ENCODE measurements around the gene PODXL. TPM values are rescaled to one million over a fixed set of nuclear protein-coding genes. Genes with fewer than 3 reads are reported as not detected.
"Not testable (repeated sequence)": the region's sequence is repeated elsewhere in the genome, so short reads cannot be mapped to it uniquely, and the experiment has no call there.

Gene PODXL
- polyA plus RNA-seq, 4 donors, result 692 to 723 (median 710) TPM

- DNase-seq (ENCODE audit: low read depth in 4 of 4, low spot score in 2 of 4), result no peak
These were observed 58.1 kb downstream of the PODXL start for GRCh38 chr7:131498237-131498885.

DNA sequence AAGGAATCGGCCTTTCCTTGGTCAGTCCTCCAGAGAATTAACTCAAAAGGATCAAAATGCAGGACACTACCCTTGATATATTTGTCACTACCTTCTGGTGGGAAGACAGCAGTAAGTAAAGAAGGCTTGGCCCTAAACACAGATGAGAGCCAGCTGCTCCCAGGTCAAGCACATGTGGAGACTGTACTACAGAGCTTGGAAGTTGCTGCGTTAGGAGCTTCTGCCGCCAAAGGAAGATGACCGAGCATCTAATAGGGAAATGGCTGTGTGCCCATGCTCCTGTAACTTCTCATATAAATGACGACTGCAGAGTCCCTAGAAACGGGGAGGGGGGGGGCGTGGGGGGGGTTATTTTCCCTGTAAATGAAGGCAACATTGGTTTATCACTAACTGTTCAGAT lies 59.0 kb downstream of the PODXL start:
- DNase-seq (ENCODE audit: low read depth in 4 of 4, low spot score in 2 of 4), result no peak

DNA sequence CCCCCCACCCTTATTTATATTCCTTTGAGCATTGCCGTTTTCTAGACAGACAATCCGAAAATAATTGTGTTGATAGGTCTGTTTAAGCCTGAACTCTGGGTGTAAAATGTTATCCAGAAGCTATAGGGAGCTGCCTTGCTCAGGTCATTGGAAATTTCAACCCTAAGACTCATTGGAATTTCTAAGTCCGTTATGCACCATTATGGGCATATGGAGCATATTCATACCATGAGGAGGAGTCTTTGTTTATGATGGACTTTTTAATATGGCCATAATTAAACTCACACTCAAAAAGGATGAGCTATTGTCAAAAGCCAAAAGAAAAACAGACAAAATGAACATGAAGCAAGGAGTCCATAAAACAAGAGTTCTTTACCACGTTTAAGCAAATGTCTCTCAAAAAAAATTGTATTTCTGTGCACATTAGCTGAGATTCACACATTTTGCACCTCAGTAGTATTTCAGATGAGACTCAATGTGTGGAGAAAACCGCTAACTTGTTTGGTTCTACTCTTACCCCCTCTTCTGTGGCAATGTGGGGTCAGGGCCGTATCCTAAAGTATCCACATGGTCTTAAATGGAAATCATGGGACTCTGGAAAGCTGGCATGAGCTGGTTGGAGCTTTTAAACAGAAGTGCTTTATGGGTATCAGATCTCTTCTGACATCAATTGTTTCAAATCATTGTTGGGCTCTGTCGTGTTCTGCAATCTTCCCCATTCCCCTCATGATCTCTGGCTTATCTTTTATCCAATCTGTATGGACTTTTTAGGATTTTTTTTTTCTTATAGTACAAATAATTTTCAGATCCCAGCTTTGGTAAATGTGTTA lies 60.5 kb downstream of the PODXL start:
- no peak for DNase-seq (ENCODE audit: low read depth in 4 of 4, low spot score in 2 of 4)

DNA sequence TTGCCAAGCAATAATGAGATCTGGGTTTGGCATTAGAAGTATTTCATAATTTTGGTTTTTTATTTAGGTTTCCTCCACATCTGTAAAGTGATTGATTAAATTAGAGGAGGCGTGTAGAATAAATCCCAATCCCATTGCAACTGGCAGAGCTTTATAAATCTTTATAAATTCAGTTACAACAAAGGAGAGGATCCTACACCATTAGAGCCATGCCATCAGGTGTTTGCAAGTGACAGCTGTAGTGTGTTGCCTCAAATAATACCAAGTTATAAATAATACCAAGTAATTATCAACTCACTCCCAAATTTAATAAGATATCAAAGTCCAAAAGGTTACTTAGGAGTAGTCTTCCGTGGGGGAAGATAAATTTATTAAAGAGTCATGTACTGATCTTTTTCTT lies 62.2 kb downstream of the PODXL start:
- DNase-seq (ENCODE audit: low read depth in 4 of 4, low spot score in 2 of 4), result no peak

GRCh38 chr7:131493581-131493980 lies 62.8 kb downstream of the PODXL start:
- DNase-seq (ENCODE audit: low read depth in 4 of 4, low spot score in 2 of 4), result no peak

DNA sequence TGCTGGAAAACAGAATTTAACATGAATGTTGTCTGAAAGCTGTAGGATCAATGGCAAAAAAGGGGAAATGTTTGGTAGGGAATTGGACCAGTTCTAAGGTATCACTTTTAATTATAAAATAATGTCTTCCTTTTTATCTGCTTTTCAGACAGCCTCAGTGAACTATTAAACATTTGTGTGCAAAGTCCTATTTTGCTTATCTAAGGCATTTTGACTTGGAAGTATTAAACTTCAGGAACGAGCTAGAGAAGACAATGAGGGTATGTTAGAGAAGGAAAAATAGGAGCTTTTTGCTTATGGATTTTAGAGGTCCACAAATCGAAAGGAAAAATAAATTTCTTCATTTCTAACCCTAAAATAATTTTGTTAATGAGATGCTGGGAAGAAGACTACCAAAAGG lies 63.3 kb downstream of the PODXL start:
- no peak for DNase-seq (ENCODE audit: low read depth in 4 of 4, low spot score in 2 of 4)

GRCh38 chr7:131489881-131490280 lies 66.5 kb downstream of the PODXL start:
- DNase-seq (ENCODE audit: low read depth in 4 of 4, low spot score in 2 of 4), result no peak

DNA sequence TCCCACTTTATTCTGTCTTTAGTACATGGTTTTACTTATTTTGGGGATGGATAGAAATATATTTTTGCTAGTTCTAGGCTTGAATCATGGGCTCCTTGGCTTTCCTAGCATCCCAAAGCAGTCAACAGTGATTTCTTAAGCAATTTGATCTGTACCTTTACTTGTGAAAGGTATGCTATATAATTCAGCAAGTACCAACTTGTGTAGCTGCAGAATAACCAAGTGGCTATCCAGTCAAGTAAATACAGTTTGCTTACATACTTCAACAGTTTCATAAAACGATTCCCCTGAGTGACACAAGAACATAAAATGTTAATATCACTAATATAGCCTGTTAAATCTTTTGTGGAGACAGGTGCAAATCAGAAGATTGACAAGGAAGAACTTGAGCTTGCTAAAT lies 67.2 kb downstream of the PODXL start:
- DNase-seq (ENCODE audit: low read depth in 4 of 4, low spot score in 2 of 4), result no peak

- DNase-seq (ENCODE audit: low read depth in 4 of 4, low spot score in 2 of 4), result no peak
These were observed 68.1 kb downstream of the PODXL start for GRCh38 chr7:131488361-131488760.

DNA sequence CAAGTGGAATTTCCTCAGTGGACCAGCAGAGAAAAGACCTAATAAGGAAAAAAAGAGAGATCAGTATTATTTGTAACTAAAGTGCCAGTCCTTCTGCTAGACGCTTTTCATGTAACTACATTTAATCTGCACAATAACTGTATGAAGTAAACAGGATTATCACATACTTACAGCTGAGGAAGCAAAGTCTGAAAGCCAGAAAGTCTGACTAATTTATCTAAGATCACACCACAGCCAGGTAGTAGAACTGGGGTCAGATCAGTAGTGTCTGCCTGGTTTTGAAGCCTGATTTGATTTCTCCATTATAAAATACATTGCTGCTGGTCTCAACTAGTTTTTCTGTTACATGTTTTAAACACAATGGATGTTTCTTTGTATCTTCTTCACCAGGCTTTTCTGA lies 69.2 kb downstream of the PODXL start:
- DNase-seq (ENCODE audit: low read depth in 4 of 4, low spot score in 2 of 4), result no peak

- DNase-seq (ENCODE audit: low read depth in 4 of 4, low spot score in 2 of 4), result no peak
These were observed 70.1 kb downstream of the PODXL start for GRCh38 chr7:131486346-131486745.

DNA sequence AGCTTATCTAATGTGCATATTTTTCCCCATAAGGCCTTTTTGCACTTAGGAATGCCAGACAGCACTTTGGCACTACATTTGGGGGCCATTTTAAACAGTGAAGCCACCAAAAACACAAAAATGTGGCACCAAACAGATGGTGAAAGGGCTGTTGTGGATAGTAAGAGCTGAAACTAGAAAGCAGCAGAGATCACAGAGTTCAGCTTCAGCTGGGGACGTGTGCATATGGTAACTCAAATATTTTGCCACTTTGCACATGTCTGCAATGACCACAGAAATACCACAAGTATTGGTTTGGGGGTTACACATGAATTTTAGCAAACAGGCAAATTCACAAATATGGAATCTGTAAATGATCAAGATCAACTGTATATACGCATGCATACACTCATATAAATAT lies 72.8 kb downstream of the PODXL start:
- DNase-seq (ENCODE audit: low read depth in 4 of 4, low spot score in 2 of 4), result no peak

- no peak for DNase-seq (ENCODE audit: low read depth in 4 of 4, low spot score in 2 of 4)
These were observed 73.6 kb downstream of the PODXL start for GRCh38 chr7:131482800-131483199.

GRCh38 chr7:131480384-131481315 lies 75.8 kb downstream of the PODXL start:
- no peak for DNase-seq (ENCODE audit: low read depth in 4 of 4, low spot score in 2 of 4)

- DNase-seq (ENCODE audit: low read depth in 4 of 4, low spot score in 2 of 4), result no peak
These were observed 79.7 kb downstream of the PODXL start for GRCh38 chr7:131476740-131477139.

- no peak for DNase-seq (ENCODE audit: low read depth in 4 of 4, low spot score in 2 of 4)
These were observed 85.0 kb downstream of the PODXL start for GRCh38 chr7:131471250-131472004.

- DNase-seq (ENCODE audit: low read depth in 4 of 4, low spot score in 2 of 4), result no peak
These were observed 88.6 kb downstream of the PODXL start for GRCh38 chr7:131467788-131468187.

DNA sequence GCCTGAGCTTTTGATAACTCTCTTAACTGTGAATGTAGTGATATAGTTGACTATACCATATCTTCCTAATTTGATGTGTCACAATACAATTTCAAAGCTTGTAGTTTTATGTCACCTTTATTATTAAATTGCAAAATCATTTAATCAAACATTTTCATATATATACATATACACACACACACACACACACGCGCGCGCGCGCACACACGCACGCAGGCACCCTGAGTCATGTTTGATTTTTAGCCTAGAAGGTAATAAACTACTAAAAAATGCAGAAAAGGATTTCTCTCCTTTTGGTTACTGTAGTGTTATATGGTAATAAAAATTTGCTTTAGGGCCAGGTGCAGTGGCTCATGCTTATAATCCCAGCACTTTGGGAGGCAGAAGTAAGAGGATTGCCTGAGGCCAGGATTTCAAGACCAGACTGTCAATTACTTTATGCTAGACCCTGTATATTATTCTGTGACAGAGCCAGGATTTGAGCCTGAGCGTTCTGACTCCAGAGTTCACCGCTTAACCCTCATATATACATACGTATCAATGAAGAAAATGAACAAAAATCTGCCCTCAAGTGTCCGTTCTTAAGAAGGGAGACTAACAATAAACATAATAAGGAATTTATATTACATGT lies 89.6 kb downstream of the PODXL start:
- no peak for DNase-seq (ENCODE audit: low read depth in 4 of 4, low spot score in 2 of 4)

DNA sequence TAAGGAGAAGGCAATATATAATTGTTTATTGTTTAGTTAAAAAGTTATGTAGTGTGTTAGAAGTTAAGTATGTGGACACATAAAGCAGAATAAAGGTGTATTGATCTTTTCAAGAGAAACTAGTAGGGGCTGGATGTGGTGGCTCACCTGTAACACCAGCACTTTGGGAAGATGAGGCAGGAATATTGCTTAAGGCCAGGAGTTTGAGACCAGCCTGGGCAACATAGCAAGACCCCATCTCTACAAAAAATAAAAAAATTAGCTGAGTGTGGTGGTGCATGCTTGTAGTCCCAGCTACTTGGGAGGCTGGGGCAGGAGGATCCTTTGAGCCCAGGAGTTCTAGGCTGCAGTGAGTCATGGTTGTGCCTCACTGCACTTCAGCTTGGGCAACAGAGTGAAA lies 93.7 kb downstream of the PODXL start:
- not testable (repeated sequence) for DNase-seq (ENCODE audit: low read depth in 4 of 4, low spot score in 2 of 4)

GRCh38 chr7:131462059-131462458 lies 94.4 kb downstream of the PODXL start:
- no peak for DNase-seq (ENCODE audit: low read depth in 4 of 4, low spot score in 2 of 4)

Measured in left renal cortex interstitium (tissue), 4 donors.